HG03342 (cell line): Measurements from ENCODE around the gene XG.
"Not testable (repeated sequence)": the region's sequence is repeated elsewhere in the genome, so short reads cannot be mapped to it uniquely, and the experiment has no call there.

ENCODE experiments used
- ATAC-seq: cut with Tn5 transposase; IDR thresholded peaks from one replicate; pipeline ENCODE4 v1.9.1; 2021; ENCODE audit warnings: mild to moderate bottlenecking, moderate library complexity; ENCODE audit not compliant: unreplicated experiment

Gene XG

DNA sequence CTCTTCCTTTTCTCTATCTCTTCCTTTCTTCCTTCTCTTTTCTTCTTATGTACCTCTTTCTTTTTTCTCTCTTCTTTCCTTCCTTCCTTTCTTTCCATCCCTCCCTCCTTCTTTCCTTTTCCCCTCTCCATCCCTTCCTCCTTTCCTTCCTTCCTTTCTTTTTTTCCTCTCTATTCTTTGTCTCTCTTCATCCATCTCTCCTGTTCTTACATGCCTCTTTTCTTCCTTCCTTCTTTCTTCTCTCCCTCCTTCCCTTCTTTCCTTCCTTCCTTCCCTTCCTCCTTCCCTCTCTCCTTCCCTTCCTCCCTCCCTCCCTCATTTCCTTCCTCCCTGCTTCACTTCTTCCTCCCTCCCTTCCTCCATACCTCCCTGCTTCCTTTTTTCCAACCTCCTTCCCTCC, 19.2 kb upstream of the XG start:
- ATAC-seq: no peak

DNA sequence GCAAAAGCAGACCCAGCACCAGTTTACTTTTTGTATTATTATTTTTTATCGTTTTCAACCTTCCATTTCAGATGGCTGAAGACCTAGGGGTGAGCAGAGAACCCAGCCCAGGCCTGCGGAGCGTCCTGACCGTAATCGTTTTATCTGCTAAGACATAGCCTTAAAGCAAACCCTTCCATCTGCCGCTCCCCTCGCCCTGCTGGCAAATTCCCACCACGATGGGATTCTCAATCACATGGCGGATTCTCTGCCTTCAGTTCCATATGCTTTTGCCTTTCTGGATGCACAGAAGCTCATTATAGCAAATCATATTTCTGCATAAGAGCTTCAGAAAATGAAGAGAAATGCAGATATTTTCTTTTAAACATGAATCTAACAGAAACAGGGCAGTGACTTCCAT, 18.6 kb upstream of the XG start:
- no peak for ATAC-seq

DNA sequence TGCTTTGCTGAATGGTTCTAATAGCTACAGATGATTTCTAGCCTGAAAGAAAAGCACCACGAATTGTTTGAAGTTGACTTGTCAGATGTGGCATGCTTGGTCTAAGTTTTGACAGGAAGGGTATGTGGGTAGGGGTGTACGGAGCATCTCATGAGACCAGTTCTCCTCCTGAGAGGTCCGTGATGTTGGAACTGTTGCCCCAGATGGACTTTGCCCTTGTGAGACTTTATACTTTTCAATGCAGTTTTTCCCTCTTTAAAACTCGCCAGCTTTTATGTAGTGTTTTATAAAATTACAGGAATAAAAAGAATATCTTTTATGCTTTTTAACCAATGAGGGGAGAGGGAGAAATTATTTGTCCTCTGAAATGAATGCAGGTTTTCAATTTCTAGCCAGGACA, 16.6 kb upstream of the XG start:
- ATAC-seq: no peak

DNA sequence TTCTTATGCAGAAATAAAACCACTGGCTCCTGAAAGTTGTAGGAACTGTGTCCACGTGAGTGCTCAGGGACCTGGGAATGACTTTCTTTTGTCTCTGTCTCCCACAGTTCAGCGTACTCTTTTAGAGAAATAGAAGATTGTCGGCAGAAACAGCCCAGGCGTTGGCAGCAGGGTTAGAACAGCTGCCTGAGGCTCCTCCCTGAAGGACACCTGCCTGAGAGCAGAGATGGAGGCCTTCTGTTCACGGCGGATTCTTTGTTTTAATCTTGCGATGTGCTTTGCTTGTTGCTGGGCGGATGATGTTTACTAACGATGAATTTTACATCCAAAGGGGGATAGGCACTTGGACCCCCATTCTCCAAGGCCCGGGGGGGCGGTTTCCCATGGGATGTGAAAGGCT, 11.2 kb upstream of the XG start:
- no peak for ATAC-seq

DNA sequence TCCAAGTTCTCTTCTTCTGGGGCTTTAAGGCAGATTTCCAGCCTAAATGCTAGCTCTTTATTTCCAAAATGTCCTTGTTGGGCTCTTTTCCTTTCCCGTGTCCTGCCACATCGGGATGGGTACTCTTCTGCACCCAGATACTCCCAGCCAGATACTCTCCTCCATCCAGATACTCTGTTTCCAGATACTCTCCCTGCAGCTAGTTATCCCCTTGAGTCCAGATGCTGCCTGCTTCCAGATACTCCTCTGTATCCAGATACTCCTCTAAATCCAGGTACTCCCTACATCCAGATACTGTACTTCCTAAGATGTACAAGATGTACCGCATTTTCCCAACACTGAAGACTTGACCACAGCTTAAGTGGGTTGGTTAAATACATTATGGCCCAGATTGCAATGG, 10.5 kb upstream of the XG start:
- ATAC-seq: no peak

DNA sequence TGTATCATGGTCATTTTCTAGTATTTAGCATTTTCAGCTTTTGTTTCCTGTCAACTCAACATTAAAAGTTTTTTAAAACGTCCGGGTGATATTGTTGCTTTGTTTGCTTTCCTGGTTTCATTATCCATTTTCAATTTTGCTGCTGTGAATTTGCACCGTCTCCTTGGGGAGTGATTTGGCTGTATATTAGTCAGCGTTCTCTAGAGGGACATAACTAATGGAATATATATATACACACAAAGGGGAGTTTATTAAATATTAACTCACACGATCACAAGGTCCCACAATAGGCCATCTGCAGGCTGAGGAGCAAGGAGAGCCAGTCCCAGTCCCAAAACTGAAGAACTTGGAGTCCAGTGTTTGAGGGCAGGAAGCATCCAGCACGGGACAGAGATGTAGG, 5.6 kb upstream of the XG start:
- ATAC-seq: not testable (repeated sequence)

DNA sequence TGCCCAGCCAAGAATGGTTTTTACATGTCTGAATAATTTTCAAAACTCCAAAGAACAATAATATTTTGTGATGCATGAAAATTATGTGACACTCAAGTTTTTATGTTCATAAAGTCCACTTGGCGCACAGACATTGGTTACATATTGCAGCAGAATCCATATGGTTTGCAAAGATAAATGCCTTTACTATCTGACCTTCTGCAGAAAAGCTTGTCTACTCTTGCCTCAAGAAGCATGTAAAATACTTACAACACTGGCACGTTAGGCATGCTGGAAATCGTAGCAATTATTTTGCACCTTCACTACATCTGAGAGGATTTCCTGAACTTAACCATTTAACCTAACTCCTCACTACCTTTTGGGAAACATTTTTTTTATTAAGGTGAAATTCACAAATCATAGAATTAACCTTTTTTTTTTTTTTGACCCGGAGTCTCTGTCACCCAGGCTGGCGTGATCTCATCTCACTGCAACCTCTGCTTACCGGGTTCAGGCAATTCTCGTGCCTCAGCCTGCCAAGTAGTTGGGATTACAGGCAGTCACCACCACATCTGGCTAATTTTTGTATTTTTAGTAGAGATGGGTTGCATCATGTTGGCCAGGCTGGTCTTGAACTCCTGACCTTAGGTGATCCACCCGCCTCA, 3.5 kb upstream of the XG start:
- ATAC-seq: no peak

DNA sequence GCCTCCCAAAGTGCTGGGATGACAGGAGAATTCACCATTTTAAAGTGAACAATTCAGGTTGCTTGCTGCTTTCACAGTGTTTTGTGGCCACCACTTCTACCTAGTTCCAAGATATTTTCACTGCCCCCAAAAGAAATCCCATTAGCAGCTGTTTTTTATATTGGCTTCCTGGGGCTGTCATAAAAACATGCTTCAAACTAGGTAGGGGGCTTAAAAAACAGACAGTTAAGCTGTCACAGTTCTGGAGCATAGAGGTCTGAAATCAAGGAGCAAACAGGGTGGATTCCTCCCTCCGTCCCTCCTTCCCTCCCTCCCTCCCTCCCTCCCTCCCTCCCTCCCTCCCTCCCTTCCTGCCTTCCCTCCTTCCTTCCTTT, 3.0 kb upstream of the XG start:
- no peak for ATAC-seq

DNA sequence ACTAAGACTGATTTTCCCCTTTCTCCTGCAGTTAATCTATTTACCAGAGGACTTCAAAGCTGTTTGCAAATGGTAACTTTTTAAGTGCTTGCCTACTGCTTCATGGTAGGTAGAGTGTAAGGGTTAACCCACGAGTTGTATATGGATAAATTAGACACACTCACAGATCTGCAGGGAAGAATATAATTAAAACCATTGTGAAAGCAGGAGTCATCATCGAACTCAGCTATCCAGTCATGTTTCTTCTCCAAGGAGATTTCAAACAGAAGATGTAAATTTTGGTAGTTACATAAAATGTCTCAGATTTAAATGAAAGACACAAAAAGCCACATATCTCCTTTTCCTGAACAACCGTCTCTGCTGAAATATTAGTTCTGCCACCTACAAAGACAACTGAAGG, 549 bp upstream of the XG start:
- ATAC-seq: no peak

DNA sequence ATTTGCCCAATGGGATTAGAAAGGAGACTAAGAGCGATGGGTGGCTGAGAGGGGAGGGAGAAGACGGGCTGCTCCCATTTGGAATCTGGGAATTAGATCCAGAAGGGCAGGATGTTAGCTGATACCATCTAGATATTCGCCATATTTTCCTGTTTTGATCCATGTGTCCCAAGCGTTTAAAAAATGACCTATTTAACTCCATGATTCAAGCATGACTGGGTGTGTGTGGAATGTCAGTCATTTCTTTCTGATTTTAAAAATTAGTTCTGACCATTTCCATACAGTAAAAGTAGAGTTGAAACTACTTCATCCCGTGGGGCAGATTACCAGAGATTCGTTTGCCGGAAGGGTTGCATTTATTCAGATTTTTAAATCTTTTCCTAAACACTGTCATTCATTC, 601 bp downstream of the XG start:
- ATAC-seq: not testable (repeated sequence)

DNA sequence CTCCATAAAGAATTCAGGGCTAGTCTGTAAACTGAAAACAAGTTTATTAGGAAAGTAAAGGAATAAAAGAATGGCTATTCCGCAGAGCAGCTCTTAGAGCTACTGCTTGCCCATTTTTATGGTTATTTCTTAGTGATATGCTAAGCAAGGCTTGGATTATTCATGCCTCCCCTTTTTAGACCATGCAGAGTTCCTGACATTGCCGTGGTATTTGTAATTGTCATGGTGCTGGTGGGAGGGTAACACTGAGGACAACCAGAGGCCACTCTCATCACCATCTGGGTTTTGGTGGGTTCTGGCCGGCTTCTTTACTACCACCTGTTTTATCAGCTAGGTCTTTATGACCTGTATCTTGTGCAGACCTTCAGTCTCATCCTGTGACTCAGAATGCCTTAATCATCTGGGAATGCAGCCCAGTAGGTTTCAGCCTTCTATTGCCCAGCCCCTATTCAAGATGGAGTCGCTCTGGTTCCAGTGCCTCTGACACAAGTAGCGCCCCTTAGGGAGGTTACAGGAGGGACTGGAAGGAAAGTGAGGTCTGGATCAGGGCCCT, 3.4 kb downstream of the XG start:
- not testable (repeated sequence) for ATAC-seq

DNA sequence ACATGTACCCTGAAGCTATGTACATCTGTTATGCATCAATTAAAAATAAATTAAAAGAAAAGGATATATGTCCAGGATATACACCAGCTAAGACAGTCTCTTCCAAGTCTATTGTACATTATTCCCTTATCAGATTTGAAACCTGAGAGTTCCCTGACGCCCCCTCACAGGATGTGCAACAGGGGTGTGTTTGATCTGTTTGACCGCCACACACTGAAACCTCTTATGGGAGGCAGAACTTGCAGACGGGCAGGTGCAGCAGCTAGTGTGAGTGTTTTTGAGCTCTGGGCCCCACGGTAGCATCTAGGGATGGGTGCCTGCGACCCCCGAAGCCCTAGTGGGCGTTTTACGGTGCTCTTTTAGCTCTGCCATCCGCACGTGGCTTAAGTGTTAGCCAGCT, 4.7 kb downstream of the XG start:
- no peak for ATAC-seq

DNA sequence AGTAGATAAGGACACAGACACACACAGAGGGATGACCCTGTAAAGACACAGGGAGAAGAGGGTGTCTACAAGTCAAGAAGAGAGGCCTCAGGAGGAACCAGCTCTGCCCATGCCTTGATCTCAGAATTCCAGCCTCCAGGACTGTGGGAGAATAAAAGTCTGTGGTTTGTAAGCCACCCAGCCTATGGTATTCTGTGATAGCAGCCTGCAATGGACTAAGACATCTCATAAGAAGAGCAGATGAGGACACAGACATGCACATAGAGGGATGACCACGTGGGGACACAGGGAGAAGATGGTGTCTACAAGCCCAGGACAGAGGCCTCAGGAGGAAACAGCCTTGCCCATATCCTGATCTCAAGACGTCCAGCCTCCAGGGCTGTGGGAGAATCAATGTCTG, 9.4 kb downstream of the XG start:
- ATAC-seq: no peak

DNA sequence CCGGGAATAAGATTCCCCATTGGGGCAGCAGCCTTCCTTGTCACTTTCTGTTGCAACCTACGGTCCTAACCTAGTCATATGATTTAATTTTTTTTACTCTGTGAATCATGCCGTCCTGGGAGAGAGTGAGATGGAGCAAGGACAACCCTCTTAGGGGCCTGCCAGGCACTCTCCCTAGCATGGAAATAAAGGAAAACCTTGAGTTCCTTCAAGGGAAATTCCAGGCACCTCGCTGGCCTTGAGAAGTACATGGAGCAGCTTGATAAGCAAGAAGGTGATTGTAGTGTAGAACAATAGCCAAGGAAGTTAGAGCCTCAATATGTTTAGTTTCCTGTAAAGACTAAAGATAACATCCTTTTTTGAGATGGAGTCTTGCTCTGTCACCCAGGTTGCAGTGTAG, 10.8 kb downstream of the XG start:
- ATAC-seq: not testable (repeated sequence)

DNA sequence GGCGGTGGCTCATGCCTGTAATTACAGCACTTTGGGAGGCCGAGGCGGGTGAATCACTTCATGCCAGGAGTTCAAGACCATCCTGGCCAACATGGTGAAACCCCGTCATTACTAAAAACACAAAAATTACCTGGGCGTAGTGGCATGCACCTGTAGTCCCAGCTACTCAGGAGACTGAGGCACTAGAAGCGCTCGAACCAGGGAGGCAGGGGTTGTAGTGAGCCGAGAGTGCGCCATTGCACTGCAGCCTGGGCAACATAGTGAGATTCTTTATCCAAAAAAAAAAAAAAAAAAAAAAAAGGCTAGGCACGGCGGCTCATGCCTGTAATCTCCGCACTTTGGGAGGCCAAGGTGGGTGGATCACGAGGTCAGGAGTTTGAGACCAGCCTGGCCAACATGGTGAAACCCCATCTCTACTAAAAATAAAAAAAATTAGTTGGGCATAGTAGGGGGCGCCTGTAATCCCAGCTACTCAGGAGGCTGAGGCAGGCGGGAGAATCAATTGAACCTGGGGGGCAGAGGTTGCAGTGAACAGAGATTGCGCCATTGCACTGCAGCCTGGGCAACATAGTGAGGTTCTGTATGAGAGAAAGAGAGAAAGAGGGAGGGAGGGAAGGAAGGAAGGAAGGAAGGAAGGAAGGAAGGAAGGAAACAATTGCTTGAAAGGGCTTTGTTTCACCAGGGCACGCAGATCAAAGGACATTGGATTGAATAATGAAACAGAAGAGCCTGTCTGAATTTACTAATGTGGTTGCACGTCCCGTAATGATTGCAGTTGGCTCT, 13.1 kb downstream of the XG start:
- ATAC-seq: not testable (repeated sequence)

DNA sequence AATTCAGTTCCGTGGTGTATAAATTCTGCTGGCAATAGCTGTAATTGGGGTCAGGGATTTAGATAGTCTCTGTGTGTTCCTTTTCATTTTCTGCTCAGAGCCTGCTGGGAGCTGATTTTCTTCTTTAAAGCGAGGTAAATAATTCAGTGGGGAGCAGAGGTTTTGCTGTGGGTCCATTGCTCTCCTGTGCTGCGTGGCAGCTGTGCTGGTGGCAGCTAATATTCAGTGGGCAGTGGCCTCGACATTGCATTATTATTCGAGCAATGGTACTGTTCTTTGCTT, 13.7 kb downstream of the XG start:
- ATAC-seq: no peak

DNA sequence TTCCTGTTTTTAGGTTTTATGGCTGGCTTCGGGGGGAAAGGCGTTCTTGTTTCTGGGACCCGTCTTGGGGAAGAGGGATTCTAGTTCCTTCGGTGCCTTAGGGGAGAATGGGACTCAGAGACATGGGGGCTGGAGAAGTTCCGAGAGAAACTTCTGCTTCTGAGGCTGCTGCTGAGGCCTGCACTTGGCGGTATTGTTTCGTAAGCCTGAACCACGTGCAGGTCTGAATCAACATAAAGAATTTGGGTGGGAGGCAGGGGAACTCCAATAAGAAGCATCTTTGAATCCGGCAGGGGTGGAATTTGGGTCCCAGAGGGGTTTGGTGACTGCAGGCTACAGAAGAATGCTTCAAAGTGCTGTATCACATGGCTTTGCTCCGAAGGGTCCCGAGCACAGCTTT, 15.1 kb downstream of the XG start:
- no peak for ATAC-seq

DNA sequence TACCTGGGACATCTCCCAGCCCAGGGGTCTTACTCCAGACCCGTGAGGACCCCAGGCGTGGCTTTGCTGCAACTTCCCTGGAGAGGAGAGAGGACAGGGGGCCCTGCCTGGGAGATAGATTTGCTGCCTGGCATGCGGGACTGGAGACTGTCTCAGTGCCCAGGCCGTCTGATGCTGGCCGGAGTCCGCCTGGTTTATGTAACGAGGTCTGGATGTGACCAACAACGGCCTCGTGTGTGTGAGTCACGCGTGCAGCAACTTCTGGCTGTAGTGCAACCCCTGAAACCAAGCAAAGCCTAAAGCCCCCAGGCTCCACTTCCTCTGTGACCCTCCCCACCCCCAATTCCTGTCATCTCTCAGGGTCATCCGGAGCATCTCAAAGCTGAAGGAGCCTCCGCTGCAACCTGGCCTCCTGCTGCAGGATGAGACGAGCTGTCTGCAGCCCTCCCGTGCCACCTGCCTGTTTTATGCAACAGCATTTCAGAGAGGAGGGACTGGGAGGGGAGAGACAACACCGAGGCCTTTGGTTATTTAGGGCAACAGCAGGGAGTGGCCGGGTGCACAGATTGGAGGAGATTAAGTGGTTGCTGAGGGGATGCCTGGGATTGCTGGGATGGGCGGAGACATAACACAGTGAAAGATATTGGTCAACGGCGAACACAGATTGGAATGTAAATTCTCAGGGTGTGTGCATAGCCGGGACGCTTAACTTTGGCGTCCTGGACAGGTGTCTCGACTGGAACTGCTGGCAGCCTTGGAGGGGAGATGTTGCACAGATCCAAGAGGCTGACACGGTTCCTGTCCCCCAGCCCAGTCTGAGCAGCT, 16.0 kb downstream of the XG start:
- no peak for ATAC-seq

DNA sequence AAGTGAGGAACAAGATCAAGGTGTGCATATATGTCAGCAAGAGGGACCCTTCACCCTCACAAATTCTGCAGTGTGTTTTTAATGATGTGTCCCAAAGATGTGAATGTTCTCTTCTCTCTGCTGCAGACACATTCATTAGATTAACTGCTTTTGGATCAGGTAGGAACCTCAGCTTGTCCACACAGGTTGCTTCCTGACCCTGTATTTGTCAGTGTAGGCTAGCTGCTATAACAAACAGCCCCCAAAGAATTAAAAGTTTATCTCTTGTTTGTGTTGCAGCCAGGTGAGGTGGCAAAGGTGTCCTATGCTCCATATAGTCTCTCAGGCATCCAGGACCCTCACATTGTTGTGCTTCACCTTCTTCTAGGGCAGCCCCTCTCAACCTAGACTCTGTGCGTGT, 17.8 kb downstream of the XG start:
- ATAC-seq: no peak

DNA sequence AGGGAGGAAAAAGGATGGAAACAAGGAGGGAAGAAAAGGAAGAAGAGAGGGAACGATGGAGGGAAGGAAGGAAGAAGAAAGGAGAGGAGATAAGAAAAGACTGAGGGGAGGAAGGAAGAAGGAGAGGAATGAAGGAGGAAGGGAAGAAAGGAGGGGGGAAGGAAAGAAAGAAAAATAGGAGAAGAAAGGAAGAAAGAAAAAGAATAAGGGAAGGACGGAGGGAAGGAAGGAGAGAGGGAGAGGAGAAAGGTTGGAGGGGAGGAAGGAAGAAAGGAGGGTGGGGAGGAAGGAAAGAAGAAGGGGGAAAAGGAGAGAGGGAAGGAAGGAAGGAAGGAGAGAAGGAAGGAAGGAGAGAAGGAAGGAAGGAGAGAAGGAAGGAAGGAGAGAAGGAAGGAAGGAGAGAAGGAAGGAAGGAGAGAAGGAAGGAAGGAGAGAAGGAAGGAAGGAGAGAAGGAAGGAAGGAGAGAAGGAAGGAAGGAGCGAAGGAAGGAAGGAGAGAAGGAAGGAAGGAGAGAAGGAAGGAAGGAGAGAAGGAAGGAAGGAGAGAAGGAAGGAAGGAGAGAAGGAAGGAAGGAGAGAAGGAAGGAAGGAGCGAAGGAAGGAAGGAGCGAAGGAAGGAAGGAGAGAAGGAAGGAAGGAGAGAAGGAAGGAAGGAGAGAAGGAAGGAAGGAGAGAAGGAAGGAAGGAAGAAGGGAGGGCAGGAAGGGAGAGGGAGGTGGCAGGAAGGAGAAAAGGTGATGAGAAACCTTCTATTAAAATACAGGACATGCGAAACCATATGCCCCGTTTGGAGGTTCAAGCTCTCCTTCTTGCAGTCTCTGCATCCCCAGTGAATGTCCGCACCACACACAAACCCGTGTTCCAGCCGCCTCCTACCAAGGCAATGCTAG, 21.6 kb downstream of the XG start:
- ATAC-seq: not testable (repeated sequence)

DNA sequence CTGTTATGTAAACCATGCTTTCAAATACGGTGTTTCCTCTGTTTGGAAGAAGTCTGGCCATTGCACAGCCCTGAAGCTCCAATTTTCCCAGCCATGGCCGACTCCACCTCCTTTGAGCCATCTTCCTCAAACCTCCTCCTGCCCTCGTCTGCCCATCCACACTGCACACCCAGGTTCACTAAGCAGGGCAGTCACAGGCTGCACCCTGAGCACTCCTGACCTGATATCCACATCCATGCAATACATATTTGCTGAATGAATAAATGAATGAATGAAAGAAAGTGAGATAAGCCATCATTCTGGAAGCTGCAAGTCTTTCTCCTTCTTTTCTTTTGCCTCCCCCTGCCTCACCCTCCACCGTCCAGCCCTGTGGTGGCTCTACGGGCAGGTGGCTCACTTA, 22.2 kb downstream of the XG start:
- ATAC-seq: no peak
